M059J (cell line): ENCODE results near the gene RNF144A. TPM values are rescaled to one million over a fixed set of nuclear protein-coding genes. Genes with fewer than 3 reads are reported as not detected.

Source experiments
- DNase-seq: peaks from one replicate; pipeline ENCODE4 v3.0.0-alpha.2; 2012; ENCODE audit warnings: low read depth
- total RNA-seq: library from RNA; depleted of rRNA; stranded (reverse); fragments of >200 nt; shearing (Covaris generic); gene quantifications from 2 replicates; pipeline ENCODE4 v1.2.3, GENCODE V29; 2014

Gene RNF144A
- total RNA-seq, 1 experiment from 2014 or later, result 3.5 TPM

GRCh38 chr2:7004636-7005035, 87.4 kb downstream of the RNF144A start:
- DNase-seq, result no peak

DNA sequence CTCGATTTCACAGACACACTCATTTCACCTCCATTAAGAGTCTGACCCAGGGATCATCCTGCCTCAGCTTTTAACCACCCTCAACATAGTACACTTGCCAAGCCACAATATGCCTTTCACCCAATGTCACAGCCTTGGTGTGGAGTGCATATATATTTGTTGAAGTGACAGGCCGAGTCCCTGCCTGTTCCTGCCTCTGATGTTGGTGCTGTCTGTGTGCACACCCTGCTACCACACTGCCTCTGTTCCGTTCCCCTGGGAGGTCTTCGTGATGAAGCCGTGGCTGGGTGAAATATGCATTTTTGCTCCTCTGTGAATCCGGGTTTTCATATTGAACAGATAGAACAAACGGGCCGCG, 90.3 kb downstream of the RNF144A start:
- no peak for DNase-seq

- DNase-seq, result peak; percentile 98
Measured at GRCh38 chr2:7007846-7008741, 90.9 kb downstream of the RNF144A start.

DNA sequence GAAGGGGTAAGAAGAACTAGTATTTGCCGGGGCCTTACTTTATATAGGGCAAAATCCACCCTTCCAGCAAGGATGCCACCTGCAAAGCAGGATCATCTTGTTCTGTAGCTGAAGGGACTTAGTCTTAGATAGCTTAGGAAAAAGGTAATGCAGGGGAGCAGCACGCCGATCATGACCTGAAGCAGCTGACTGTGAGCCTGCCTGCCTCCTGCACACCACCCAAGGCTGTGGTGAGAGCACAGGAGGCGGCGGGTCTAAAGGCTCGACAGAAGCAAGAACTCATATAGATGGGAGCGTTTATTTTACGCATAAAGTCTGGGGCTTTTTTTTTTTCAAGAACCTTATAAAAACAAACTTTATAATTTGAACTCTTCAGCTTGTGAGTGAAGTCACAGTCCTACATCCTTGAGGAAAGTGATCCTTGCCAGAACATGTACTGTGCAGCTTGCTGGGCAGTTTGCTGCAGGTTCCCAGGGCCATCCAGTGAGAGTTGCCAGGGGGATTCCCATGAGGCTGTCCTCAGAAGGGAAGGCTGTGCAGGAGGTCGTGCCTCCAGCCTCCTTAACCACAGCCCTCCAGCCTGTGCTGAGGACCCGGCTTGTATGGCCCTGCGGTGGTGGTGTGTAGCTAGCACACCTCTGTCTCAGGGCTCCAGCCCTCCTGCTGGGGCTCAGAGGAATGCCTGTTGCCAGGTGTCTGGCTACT, 92.1 kb downstream of the RNF144A start:
- DNase-seq, result no peak

DNA sequence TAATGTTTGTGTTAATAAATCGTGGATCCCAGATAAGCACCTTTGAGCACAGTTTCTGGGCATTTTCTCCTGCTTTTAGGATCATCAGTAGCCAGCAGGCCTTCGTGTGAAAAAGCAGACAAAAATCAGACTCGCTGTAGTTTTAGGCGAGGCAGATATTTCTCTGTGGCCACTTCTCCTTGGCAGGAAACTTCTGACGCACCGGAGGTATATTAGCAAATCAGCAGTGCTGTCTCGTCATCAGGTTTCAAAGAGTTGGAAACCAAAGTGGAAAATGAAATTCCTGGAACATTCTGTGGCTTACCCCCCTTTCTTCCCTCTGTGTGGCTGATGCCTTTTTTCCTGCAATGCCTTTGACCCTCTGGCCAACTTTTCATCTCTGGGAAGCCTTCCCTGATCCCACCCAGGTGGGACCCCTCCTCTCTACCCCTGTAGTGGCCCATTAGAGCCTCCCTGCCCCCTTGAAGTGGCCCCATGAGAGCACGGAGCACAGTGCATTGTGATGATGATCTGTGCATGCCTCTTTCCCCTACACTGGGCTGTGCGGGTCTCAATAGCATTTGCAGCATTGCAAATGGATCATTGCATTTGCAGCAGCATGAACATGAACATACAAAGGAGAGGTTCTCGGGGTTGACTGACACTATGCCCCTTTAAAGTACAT, 93.3 kb downstream of the RNF144A start:
- DNase-seq, result peak; percentile 87

GRCh38 chr2:7011356-7012083, 94.3 kb downstream of the RNF144A start:
- DNase-seq, result peak; percentile 91

DNA sequence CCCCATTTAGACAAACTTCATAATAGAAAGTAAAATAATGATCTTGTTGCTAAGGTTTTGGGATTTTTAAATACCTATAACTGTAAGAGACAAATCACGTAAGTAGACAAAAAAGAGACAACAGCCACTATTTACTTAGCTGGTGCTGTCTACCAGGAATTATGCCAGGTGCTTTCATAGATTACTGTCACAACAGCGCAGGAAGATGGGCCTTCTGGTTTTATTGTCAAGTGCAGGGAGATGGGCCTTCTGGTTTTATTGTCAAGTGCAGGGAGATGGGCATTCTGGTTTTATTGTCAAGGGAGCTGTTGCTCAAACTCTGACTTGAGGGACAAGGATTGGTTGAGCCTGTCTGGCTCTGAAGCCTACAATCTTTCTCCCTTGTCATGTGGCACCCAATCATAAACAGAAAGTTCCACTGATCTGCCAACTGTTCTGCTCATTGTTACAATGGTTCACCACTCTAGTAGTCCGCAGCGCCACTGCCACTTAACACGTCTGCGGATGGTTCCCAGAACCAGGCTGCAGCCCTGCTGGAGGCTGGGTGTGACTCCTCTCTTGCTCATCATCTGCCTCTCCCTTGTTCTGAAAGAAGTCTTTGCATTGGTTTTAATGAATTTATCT, 95.0 kb downstream of the RNF144A start:
- peak; percentile 45 for DNase-seq

DNA sequence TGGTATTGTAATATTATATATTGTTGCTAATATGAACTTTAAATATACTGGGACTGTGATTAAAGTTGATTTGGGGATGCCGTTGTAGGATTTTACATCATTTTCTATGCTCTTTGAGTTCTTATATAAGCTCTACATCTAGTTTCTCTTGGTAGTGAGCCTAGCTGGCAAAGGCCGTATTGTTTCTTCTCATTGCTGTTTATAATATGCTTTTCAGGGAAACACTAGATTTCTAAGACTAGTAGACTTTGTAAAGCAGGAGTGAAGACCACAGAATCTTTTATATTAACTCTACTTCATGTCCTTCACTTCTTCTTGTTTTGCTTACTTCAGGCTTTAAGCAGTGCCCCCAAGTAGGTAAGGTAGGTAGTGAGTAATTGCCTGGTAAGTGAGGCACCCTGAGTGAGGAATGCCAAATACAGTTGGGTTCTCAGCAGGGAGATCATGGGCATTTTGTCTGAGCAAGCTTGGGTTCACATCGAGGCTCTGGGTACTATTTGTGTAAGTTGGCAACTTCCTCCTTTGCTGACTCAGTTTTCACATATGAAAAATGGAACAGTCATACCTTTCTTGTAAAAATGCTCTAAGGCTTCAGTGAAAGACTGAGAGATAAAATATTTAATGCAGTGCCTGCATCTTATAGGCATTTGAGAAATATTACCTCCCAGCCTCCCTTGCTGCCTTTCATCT, 96.4 kb downstream of the RNF144A start:
- peak; percentile 51 for DNase-seq

DNA sequence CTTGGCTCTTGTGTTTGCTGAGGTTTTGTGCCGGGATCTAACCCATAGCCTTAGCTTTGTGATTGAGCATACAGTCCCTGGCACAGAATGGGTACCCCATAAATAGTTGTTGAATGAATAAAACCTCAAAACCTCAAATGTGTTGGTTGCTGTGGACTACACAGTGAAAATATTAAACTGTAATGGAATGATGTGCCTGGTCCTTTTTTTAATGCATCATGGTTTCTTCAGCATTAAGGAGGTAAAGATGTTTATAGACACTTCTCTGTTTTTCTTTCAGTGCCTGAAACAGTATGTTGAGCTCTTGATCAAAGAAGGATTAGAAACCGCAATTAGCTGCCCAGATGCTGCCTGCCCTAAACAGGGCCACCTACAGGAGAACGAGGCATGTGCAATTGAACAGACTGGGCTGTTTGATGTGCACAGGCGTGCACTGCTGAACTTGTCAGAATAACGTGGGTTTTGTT, 97.0 kb downstream of the RNF144A start:
- DNase-seq, result peak; percentile 81

DNA sequence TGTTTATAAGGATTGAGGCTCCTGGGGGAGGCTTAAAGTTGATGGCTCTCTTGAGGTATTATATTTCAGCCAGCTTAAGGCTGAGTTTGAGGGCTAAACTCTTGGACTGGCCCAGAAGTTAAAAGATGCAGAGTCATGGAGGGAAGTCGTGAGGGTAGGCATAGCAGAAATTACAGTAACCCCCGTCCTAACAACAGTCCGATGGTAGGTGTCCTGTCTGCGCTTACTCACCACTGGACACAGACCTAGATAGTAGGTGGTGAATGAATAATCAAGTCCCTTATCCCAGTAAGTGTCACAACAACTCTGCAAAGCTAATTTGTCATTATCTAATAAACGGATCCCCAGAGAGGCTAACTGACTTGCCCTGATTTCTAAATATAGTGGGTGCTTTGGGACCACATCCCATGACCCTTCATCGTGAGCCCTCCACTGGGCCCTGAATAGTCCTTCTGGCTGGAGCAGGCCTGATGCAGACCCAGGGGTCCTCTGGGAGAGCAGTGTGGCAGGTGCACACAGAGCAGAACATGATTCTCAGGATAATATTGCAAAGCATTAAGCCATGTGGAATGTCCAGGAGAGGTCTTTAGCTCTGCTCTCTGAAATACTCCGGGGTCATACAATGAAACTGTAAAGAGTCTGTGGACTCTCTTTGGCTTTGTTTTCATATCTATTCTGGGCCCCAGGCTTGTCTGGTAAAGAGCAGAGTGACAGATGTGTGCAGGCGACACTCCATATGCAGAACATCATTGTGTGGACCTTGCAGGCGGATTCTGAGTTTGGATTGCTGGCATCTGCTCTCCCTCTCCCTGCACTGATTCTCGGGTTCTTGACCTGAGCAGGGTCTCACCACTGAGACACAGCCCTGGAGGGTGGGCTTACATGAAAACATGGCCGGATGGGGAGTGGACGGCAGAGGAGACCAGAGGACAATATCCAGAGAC, 98.1 kb downstream of the RNF144A start:
- DNase-seq, result no peak

DNA sequence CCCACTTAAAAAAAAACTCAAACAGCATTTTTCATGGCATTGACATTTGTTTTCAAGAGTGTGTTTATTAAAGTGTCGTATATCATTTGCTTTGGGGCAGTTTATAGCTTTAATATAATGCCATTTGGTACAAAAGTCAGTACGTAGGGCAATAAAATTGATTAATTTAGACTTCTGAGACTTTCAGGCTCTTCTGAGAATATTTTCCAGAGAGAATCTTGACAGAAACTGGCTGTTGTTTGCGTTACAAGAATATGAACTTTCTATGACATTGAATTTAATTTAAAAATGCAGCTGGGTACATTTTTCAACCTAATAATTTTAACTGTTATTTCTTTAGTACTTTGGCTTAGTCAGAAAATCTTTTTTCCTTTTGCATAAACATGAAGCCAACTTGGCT, 98.9 kb downstream of the RNF144A start:
- DNase-seq, result no peak

GRCh38 chr2:7016601-7017211, 99.5 kb downstream of the RNF144A start:
- DNase-seq, result no peak

GRCh38 chr2:7017671-7018281, 100.6 kb downstream of the RNF144A start:
- DNase-seq, result no peak

DNA sequence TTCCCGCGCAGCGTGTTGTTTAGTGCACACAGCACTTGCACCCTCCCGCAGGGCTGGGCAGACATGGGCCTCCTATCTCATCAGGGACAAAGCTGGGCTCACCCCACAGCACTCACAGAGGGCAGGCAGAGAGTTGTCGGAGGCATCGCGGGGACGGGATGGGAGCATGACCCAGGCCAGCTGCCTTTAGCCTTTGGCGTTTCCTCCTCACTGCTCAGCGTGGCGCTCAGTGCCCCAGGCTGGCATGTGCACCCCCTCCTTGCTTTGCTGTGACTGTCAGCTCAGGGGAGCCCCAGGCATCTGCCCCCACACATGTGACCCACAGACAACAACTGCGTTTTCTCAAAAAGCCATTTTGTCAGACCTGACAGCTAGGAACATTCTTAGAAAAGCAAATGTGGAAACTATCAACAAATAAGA, 101.1 kb downstream of the RNF144A start:
- DNase-seq, result no peak

DNA sequence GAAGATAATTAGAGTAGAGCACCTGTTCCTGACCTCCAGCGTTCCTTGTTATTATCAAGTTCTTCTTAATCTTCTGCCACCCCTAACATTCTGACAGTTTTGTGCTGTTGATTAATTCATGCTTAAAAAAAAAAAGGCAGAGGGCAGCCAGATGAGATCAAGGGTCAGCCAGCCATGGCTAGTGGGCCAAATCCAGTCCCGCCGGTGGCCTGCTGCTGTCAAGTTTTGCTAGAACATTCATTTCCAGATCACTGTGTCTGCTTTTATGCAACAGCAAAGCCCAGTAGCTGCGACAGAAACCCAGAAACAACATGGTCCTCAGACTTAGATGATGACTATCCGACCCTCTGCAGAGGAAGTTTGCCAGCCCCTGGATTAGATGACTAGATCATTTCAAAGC, 101.6 kb downstream of the RNF144A start:
- DNase-seq, result no peak

DNA sequence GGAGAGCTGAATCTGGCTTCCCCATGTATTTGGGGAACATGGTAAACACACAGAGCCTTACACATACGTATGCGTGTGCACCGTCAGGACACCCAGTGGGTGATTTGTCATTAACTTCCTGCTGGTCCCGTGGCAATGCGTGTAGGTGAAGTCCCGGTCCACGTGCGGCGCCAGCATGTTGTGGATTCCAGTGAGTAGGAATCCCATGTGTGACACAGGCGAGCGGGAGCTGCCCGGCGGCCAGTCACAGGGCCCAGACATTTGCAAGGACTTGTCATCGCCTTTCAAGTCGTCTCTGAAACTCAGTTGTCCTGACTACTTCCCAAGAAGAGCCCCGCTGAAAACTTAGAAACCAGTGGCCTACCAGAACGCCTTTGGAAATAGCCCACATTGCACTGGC, 102.0 kb downstream of the RNF144A start:
- no peak for DNase-seq

DNA sequence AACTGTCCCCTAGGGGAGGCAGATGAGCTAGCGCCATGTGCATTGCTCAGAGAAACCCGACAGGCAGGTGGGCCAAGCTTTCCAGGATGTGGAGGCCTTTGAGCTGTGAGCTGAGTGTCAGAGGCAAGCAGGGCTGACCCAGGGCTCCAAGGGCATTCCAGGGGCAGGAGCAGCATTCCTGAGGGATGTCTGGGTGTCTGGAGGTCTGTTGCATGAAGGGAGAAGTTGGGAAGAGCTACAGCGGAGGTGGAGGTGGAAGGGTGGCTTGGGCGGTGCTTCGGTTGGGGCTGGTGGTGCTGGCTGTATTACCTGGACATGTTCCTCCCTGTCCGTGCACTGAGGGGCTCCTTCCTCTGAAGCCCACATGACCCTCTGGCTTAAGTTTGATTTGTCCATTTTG, 102.8 kb downstream of the RNF144A start:
- DNase-seq, result no peak

GRCh38 chr2:7020468-7020867, 103.3 kb downstream of the RNF144A start:
- DNase-seq, result no peak
